ENCODE measurements around the gene CARS1. TPM values are rescaled to one million over a fixed set of nuclear protein-coding genes. Genes with fewer than 3 reads are reported as not detected.

CARS1 gene
- total and polyA plus RNA-seq, 9 of the 15 experiments (the other 6 are each of a cell fraction or from before 2014, with no cell fraction given): 14.4 to 106 (median 73.6) TPM

DNA sequence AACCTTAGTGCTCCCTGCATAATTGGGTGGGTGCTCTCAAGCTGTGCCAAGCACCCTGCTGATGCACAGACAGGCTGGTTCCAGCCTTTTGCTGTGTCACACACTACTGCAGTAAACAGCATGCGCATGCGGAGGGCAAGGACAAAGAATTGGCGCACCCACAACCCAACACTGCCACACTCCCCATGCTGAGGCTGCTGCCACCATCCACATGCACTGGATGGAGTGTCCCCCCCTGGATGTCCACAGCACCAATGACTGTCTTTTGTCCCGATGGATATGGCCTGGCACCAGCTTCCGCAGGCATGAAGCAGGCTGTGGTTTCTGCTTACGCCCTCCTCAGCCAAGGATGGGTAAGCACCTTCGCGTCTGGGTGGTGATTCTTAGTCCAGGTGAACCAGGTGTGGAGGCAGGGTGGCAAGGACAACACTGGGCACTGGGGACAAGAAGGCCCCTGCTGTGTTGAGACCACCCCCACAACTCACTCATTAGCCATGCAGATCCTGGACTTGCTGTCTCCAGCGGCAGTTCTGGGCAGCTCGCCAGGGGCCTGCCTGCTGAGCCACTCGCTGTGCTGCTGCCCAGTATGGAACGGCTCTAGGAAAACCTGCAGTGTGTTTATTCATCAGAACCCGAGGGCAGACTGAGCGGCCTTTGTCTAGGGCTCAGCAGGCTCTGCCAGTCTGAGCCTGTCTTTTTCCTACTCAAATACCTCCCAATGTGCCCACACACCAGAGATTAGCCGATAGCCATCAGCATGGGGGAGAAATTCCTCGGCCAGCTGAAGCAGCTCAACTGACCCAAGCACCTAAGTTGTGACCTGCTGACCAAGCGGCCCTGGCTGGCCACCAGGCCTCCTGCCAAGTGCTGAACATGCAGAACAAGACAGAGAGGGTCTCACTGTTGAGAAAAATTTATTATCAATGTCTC is 56.9 kb downstream of the CARS1 start:
- POLR2A ChIA-PET: interaction anchor here (0.7 to 2.8 kb wide), 7 partner anchors 9 to 459 kb away, joined by 3 to 15 read pairs (median 3); partner anchors contain the start of genes NAP1L4 and PHLDA2

More for the DNA sequence above, 56.9 kb downstream of the CARS1 start:
- TF ChIP-seq POLR2G (IDR thresholded peaks at IDR 0.05; ENCODE audit: low read depth, low read length): peak; percentile 57; the same call in 1 of the 2 replicates
- 0 out of 2 replicates have a peak, but pooled peaks have one; percentile 37 for TF ChIP-seq POLR2AphosphoS2 (IDR thresholded peaks at IDR 0.05; ENCODE audit: low read length)
- no peak for TF ChIP-seq BMI1 (IDR thresholded peaks at IDR 0.05; ENCODE audit: low read length)
- no peak for TF ChIP-seq PPARD (CRISPR knock-in tag; IDR thresholded peaks at IDR 0.05)
- TF ChIP-seq POLR2B (IDR thresholded peaks at IDR 0.05; ENCODE audit: low read depth, partially characterized antibody): peak; percentile 19
- TF ChIP-seq, protein P1, sequence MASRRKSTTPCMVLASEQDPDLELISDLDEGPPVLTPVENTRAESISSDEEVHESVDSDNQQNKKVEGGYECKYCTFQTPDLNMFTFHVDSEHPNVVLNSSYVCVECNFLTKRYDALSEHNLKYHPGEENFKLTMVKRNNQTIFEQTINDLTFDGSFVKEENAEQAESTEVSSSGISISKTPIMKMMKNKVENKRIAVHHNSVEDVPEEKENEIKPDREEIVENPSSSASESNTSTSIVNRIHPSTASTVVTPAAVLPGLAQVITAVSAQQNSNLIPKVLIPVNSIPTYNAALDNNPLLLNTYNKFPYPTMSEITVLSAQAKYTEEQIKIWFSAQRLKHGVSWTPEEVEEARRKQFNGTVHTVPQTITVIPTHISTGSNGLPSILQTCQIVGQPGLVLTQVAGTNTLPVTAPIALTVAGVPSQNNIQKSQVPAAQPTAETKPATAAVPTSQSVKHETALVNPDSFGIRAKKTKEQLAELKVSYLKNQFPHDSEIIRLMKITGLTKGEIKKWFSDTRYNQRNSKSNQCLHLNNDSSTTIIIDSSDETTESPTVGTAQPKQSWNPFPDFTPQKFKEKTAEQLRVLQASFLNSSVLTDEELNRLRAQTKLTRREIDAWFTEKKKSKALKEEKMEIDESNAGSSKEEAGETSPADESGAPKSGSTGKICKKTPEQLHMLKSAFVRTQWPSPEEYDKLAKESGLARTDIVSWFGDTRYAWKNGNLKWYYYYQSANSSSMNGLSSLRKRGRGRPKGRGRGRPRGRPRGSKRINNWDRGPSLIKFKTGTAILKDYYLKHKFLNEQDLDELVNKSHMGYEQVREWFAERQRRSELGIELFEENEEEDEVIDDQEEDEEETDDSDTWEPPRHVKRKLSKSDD (conservative IDR thresholded peaks at IDR 0.05; ENCODE audit: low read length): no peak
- 0 out of 2 replicates have a peak, but pooled peaks have one; percentile 24 for TF ChIP-seq POLR2A (conservative IDR thresholded peaks at IDR 0.05)
- peak; percentile 43 for TF ChIP-seq NFIC (IDR thresholded peaks at IDR 0.05)
- TF ChIP-seq, protein P2, sequence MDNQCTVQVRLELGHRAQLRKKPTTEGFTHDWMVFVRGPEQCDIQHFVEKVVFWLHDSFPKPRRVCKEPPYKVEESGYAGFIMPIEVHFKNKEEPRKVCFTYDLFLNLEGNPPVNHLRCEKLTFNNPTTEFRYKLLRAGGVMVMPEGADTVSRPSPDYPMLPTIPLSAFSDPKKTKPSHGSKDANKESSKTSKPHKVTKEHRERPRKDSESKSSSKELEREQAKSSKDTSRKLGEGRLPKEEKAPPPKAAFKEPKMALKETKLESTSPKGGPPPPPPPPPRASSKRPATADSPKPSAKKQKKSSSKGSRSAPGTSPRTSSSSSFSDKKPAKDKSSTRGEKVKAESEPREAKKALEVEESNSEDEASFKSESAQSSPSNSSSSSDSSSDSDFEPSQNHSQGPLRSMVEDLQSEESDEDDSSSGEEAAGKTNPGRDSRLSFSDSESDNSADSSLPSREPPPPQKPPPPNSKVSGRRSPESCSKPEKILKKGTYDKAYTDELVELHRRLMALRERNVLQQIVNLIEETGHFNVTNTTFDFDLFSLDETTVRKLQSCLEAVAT (IDR thresholded peaks at IDR 0.05): no peak
- no peak overlapping the region for H3K4me3 ChIP-seq
- WGBS (ENCODE audit: insufficient coverage, low coverage, missing lambda C conversion rate): 83% methylated on average over 17 of the region's 17 CpGs
- H3K9me1 ChIP-seq (ENCODE audit: control insufficient read depth, insufficient read depth, low read length): peaks cover 2% of the 10 kb centered on the region
- peaks cover 50% of the 10 kb centered on the region; the same call in 2 of the 3 replicates for H3K36me3 ChIP-seq (ENCODE audit: control insufficient read depth, insufficient read depth, low read length)
- H3K27me3 ChIP-seq (ENCODE audit: control insufficient read depth in 2 of 2, insufficient read depth in 2 of 2, low read length in 2 of 2): no peaks in the 10 kb centered on the region
- in situ Hi-C loops (cut with MboI) (no loop called here), intact Hi-C loops (cut with micrococcal nuclease) (no loop called here)
- CTCF ChIA-PET (ENCODE audit: low intra/inter-chr PET ratio): no interaction called here
- DNase-seq (ENCODE audit: extremely low read depth in 1 of 4, low spot score in 3 of 4) (no peak), ATAC-seq (no peak), FAIRE-seq (no peak)
- no peaks in the 10 kb centered on the region for H3K79me2 ChIP-seq (ENCODE audit: control insufficient read depth, insufficient read depth, low read length)
- no peak overlapping the region for H3K4me2 ChIP-seq (ENCODE audit: insufficient read depth, low read length)
- H2AFZ ChIP-seq (ENCODE audit: low read depth, low read length): no peak overlapping the region
- H4K20me1 ChIP-seq (replicated peaks; ENCODE audit: control insufficient read depth, insufficient read depth, low read length): no peaks in the 10 kb centered on the region
- peaks cover 0 to 6% of the 10 kb centered on the region in 2 experiments; a peak in 2 of 5 replicates for H3K4me1 ChIP-seq (replicated peaks in 1 of 2; ENCODE audit: control insufficient read depth in 2 of 2, insufficient read depth in 2 of 2, low read length in 2 of 2)
- no peak overlapping the region for H3K27ac ChIP-seq (ENCODE audit: extremely low read depth, low read depth, low read length)
- no peaks in the 10 kb centered on the region for H3K9me3 ChIP-seq (replicated peaks; ENCODE audit: control insufficient read depth, insufficient read depth, low read depth, low read length)
- peak overlapping the region in 1 of 2 experiments; percentile 73; a peak in 1 of 4 replicates for H3K9ac ChIP-seq (ENCODE audit: insufficient read depth in 1 of 2, low read depth in 2 of 2, low read length in 2 of 2)
- BruUV-seq (replicated peaks): no TSS peak
